HepG2 (cell line): ENCODE data around the gene SRP14. TPM values are rescaled to one million over a fixed set of nuclear protein-coding genes. Genes with fewer than 3 reads are reported as not detected.

Source experiments
- ARID2 ChIP-seq: sonication (generic); formaldehyde crosslinking; IDR thresholded peaks from 2 replicates; pipeline ENCODE4 v1.8.1; 2022; ENCODE audit warnings: mild to moderate bottlenecking, missing genetic modification reagents, borderline replicate concordance
- BORCS8-MEF2B ChIP-seq: sonication (generic); formaldehyde crosslinking; IDR thresholded peaks from 2 replicates; pipeline ENCODE4 v1.8.0; 2022; ENCODE audit warnings: mild to moderate bottlenecking, missing genetic modification reagents
- FOXJ3 ChIP-seq: sonication (generic); formaldehyde crosslinking; IDR thresholded peaks from 2 replicates; pipeline ENCODE4 v1.4.0; 2020; ENCODE audit warnings: missing genetic modification reagents, mild to moderate bottlenecking, borderline replicate concordance
- HNRNPUL1 ChIP-seq: fragments of 200-400 bp; formaldehyde crosslinking; IDR thresholded peaks from 2 replicates; pipeline ENCODE4 v1.6.1; 2017; ENCODE audit warnings: low read depth, mild to moderate bottlenecking, low read length, moderate library complexity
- JUNB ChIP-seq: sonication (generic); formaldehyde crosslinking; IDR thresholded peaks from 2 replicates; pipeline ENCODE4 v1.8.0; 2022; ENCODE audit warnings: missing genetic modification reagents, mild to moderate bottlenecking, borderline replicate concordance
- KDM1A ChIP-seq: IDR thresholded peaks from 2 replicates; pipeline ENCODE4 v1.6.1; 2016; ENCODE audit warnings: missing compliant biosample characterization
- NAIF1 ChIP-seq: sonication (generic); formaldehyde crosslinking; IDR thresholded peaks from 2 replicates; pipeline ENCODE4 v1.5.0; 2020; ENCODE audit warnings: mild to moderate bottlenecking, missing genetic modification reagents, borderline replicate concordance
- NCOA2 ChIP-seq: sonication (generic); formaldehyde crosslinking; IDR thresholded peaks from 2 replicates; pipeline ENCODE4 v1.8.0; 2022; ENCODE audit warnings: inconsistent platforms
- PCBP1 ChIP-seq: fragments of 200-400 bp; formaldehyde crosslinking; IDR thresholded peaks from 2 replicates; pipeline ENCODE4 v1.6.1; 2017; ENCODE audit warnings: mild to moderate bottlenecking, low read depth, low read length, borderline replicate concordance
- SMARCE1 ChIP-seq: fragments of 450-650 bp; IDR thresholded peaks from 2 replicates; pipeline ENCODE4 v1.6.1; 2017; ENCODE audit warnings: borderline replicate concordance
- SOX13 ChIP-seq, 3 experiments: fragments of 450-650 bp in 1 of 3; sonication (generic) in 1 of 3; formaldehyde crosslinking in 1 of 3; IDR thresholded peaks in 2 of 3; conservative IDR thresholded peaks in 1 of 3; 2 replicates each; pipeline versions ENCODE4 v1.5.0 to v1.6.1; 2016 to 2020; ENCODE audit warnings: antibody characterized with exemption in 1 of 3, mild to moderate bottlenecking in 1 of 3, missing compliant biosample characterization in 1 of 3, missing genetic modification reagents in 1 of 3, moderate library complexity in 1 of 3
- STAG1 ChIP-seq: sonication (generic); formaldehyde crosslinking; IDR thresholded peaks from 2 replicates; pipeline ENCODE4 v1.4.0; 2020; ENCODE audit warnings: missing genetic modification reagents
- ZMAT3 ChIP-seq: sonication (generic); formaldehyde crosslinking; conservative IDR thresholded peaks from 2 replicates; pipeline ENCODE4 v1.7.0; 2021; ENCODE audit warnings: missing genetic modification reagents
- ZNF234 ChIP-seq: sonication (generic); formaldehyde crosslinking; conservative IDR thresholded peaks from 2 replicates; pipeline ENCODE4 v1.5.1; 2020; ENCODE audit warnings: mild to moderate bottlenecking, missing genetic modification reagents
- ZNF24 ChIP-seq: fragments of 450-650 bp; IDR thresholded peaks from 2 replicates; pipeline ENCODE4 v1.6.1; 2017; ENCODE audit warnings: antibody characterized with exemption, mild to moderate bottlenecking
- ZNF468 ChIP-seq: sonication (generic); formaldehyde crosslinking; IDR thresholded peaks from 2 replicates; pipeline ENCODE4 v1.8.0; 2022; ENCODE audit warnings: mild to moderate bottlenecking, moderate library complexity, missing genetic modification reagents
- ZNF530 ChIP-seq: sonication (generic); formaldehyde crosslinking; IDR thresholded peaks from 2 replicates; pipeline ENCODE4 v1.5.0; 2020; ENCODE audit warnings: low read depth, mild to moderate bottlenecking, missing genetic modification reagents
- ZNF839 ChIP-seq: sonication (generic); formaldehyde crosslinking; IDR thresholded peaks from 2 replicates; pipeline ENCODE4 v1.4.0; 2020; ENCODE audit warnings: missing genetic modification reagents, mild to moderate bottlenecking, borderline replicate concordance
- ZNF841 ChIP-seq: sonication (generic); formaldehyde crosslinking; IDR thresholded peaks from 2 replicates; pipeline ENCODE4 v1.8.1; 2023; ENCODE audit warnings: missing genetic modification reagents, borderline replicate concordance
- ZZZ3 ChIP-seq: sonication (generic); formaldehyde crosslinking; IDR thresholded peaks from 2 replicates; pipeline ENCODE4 v1.4.0; 2020; ENCODE audit warnings: missing genetic modification reagents, mild to moderate bottlenecking, borderline replicate concordance
- polyA plus RNA-seq, 8 experiments: library from polyadenylated mRNA; depleted of rRNA in 3 of 8; stranded (reverse) in 7 of 8; unstranded in 1 of 8; fragments of >200 nt; fragmentation: Illumina TruSeq in 4 of 8; extraction: Trizol in 4 of 8; gene quantifications; 2 replicates each; pipeline versions ENCODE4 v1.2.1 to v1.2.3, GENCODE V29; 2011 to 2016; ENCODE audit warnings: low read depth in 4 of 8, missing spikeins in 1 of 8, mixed read lengths in 1 of 8; ENCODE audit not compliant: insufficient read depth in 1 of 8
- total RNA-seq, 5 experiments: library from RNA; depleted of rRNA; stranded (reverse); fragments of >200 nt; fragmentation: Illumina TruSeq; extraction: Trizol; gene quantifications; 2 replicates each; pipeline ENCODE4 v1.2.3, GENCODE V29; 2016; ENCODE audit warnings: low read depth in 1 of 5
- TF ChIP-seq, protein P1 (sequence below): sonication (generic); formaldehyde crosslinking; IDR thresholded peaks from 2 replicates; pipeline ENCODE4 v1.4.0; 2020; ENCODE audit warnings: missing genetic modification reagents; ENCODE audit errors: not compliant biosample characterization
- TF ChIP-seq, protein P2 (sequence below): IDR thresholded peaks from 2 replicates; pipeline ENCODE4 v1.6.1; 2012; ENCODE audit warnings: low read depth, low read length, improper control_type of control experiment
- TF ChIP-seq, protein P3 (sequence below): sonication (generic); formaldehyde crosslinking; IDR thresholded peaks from 2 replicates; pipeline ENCODE4 v1.4.0; 2020; ENCODE audit warnings: missing genetic modification reagents
- TF ChIP-seq, protein P4 (sequence below): sonication (generic); formaldehyde crosslinking; IDR thresholded peaks from 2 replicates; pipeline ENCODE4 v1.5.0; 2020; ENCODE audit warnings: mild to moderate bottlenecking, missing genetic modification reagents
- TF ChIP-seq, protein P5 (sequence below): sonication (generic); formaldehyde crosslinking; IDR thresholded peaks from 2 replicates; pipeline ENCODE4 v1.5.0; 2020; ENCODE audit warnings: mild to moderate bottlenecking, low read depth, missing genetic modification reagents, borderline replicate concordance

SRP14 gene
- total and polyA plus RNA-seq, 2 of the 13 experiments (the other 11 are each of a cell fraction or from before 2014, with no cell fraction given) = 208 to 356 TPM

DNA sequence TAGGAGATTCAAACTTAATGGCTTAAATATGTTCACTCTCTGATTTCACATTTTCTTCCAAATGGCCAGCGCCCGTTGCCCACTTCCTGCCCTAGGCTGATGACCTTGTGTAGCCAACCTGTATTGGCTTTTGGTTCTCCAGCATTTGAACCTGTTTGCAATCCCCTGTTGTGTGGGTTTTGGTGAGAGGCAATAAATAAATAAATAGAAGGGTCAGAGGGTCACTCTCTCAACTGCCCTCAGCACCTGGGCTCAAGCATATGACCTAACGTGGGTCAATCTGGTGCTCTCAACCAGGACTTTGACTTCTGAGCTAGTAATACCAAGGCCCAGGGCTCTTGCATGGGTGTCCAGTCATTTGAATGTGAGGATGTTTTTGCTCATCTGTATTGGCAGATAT is 1.8 kb upstream of the SRP14 start (continued):
- TF ChIP-seq, protein P1, sequence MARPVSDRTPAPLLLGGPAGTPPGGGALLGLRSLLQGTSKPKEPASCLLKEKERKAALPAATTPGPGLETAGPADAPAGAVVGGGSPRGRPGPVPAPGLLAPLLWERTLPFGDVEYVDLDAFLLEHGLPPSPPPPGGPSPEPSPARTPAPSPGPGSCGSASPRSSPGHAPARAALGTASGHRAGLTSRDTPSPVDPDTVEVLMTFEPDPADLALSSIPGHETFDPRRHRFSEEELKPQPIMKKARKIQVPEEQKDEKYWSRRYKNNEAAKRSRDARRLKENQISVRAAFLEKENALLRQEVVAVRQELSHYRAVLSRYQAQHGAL (CRISPR knock-in tag) = no peak
- no peak for TF ChIP-seq ARID2 (CRISPR knock-in tag)
- no peak for TF ChIP-seq ZMAT3 (CRISPR knock-in tag)
- TF ChIP-seq, protein P2, sequence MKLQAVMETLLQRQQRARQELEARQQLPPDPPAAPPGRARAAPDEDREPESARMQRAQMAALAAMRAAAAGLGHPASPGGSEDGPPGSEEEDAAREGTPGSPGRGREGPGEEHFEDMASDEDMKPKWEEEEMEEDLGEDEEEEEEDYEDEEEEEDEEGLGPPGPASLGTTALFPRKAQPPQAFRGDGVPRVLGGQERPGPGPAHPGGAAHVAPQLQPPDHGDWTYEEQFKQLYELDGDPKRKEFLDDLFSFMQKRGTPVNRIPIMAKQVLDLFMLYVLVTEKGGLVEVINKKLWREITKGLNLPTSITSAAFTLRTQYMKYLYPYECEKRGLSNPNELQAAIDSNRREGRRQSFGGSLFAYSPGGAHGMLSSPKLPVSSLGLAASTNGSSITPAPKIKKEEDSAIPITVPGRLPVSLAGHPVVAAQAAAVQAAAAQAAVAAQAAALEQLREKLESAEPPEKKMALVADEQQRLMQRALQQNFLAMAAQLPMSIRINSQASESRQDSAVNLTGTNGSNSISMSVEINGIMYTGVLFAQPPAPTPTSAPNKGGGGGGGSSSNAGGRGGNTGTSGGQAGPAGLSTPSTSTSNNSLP = peak; percentile 60; the same call in 1 of the 2 replicates
- no peak for TF ChIP-seq ZNF468 (CRISPR knock-in tag)
- no peak for TF ChIP-seq NAIF1 (CRISPR knock-in tag)
- TF ChIP-seq, protein P3, sequence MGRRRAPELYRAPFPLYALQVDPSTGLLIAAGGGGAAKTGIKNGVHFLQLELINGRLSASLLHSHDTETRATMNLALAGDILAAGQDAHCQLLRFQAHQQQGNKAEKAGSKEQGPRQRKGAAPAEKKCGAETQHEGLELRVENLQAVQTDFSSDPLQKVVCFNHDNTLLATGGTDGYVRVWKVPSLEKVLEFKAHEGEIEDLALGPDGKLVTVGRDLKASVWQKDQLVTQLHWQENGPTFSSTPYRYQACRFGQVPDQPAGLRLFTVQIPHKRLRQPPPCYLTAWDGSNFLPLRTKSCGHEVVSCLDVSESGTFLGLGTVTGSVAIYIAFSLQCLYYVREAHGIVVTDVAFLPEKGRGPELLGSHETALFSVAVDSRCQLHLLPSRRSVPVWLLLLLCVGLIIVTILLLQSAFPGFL (CRISPR knock-in tag) = no peak
- TF ChIP-seq ZNF24 = no peak
- TF ChIP-seq ZNF841 = no peak
- TF ChIP-seq JUNB = no peak
- TF ChIP-seq KDM1A (CRISPR knock-in tag) = no peak
- TF ChIP-seq, protein P4, sequence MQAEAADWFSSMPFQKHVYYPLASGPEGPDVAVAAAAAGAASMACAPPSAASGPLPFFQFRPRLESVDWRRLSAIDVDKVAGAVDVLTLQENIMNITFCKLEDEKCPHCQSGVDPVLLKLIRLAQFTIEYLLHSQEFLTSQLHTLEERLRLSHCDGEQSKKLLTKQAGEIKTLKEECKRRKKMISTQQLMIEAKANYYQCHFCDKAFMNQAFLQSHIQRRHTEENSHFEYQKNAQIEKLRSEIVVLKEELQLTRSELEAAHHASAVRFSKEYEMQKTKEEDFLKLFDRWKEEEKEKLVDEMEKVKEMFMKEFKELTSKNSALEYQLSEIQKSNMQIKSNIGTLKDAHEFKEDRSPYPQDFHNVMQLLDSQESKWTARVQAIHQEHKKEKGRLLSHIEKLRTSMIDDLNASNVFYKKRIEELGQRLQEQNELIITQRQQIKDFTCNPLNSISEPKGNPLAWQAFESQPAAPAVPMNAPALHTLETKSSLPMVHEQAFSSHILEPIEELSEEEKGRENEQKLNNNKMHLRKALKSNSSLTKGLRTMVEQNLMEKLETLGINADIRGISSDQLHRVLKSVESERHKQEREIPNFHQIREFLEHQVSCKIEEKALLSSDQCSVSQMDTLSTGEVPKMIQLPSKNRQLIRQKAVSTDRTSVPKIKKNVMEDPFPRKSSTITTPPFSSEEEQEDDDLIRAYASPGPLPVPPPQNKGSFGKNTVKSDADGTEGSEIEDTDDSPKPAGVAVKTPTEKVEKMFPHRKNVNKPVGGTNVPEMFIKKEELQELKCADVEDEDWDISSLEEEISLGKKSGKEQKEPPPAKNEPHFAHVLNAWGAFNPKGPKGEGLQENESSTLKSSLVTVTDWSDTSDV (CRISPR knock-in tag) = no peak
- no peak for TF ChIP-seq STAG1
- no peak for TF ChIP-seq PCBP1
- TF ChIP-seq SMARCE1 = no peak
- no peak for TF ChIP-seq ZNF530 (CRISPR knock-in tag)
- TF ChIP-seq, protein P5, sequence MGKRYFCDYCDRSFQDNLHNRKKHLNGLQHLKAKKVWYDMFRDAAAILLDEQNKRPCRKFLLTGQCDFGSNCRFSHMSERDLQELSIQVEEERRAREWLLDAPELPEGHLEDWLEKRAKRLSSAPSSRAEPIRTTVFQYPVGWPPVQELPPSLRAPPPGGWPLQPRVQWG (CRISPR knock-in tag) = no peak
- TF ChIP-seq SOX13 (IDR thresholded peaks at IDR 0.05) = no peak
- TF ChIP-seq SOX13 (CRISPR knock-in tag; conservative IDR thresholded peaks at IDR 0.05 in 1 of 2, IDR thresholded peaks at IDR 0.05 in 1 of 2) = peak in 1 of 2 experiments; percentile 52; a peak in 1 of 4 replicates
- TF ChIP-seq ZNF234 (CRISPR knock-in tag) = no peak
- 0 out of 2 replicates have a peak, but pooled peaks have one; percentile 21 for TF ChIP-seq NCOA2 (CRISPR knock-in tag)
- TF ChIP-seq BORCS8-MEF2B = no peak
- TF ChIP-seq ZNF839 (CRISPR knock-in tag) = no peak
- no peak for TF ChIP-seq HNRNPUL1
- TF ChIP-seq FOXJ3 = peak; percentile 28; the same call in 1 of the 2 replicates
- no peak for TF ChIP-seq ZZZ3 (CRISPR knock-in tag)
